Muscle layer of duodenum (tissue), 2 donors: Measurements from ENCODE around the gene ZNF816.
"Not testable (repeated sequence)": the region's sequence is repeated elsewhere in the genome, so short reads cannot be mapped to it uniquely, and the experiment has no call there.

ENCODE experiments used
- H3K27ac ChIP-seq: one replicate; pipeline ENCODE4 v1.7.0; 2013; ENCODE audit warnings: mild to moderate bottlenecking, low read length
- H3K27me3 ChIP-seq: one replicate; pipeline ENCODE4 v1.7.0; 2013; ENCODE audit warnings: low read depth, mild to moderate bottlenecking, control low read depth, low read length
- H3K36me3 ChIP-seq, 2 donors: one replicate each; pipeline ENCODE4 v1.7.0; 2013; ENCODE audit warnings: low read length in 2 of 2, control low read depth in 1 of 2, mild to moderate bottlenecking in 1 of 2; ENCODE audit not compliant: insufficient read depth in 2 of 2, control insufficient read depth in 1 of 2
- H3K4me1 ChIP-seq, 2 donors: one replicate each; pipeline ENCODE4 v1.7.0; 2013; ENCODE audit warnings: low read length in 2 of 2, mild to moderate bottlenecking in 2 of 2, control low read depth in 1 of 2, moderate library complexity in 1 of 2; ENCODE audit not compliant: insufficient read depth in 2 of 2, control insufficient read depth in 1 of 2
- H3K4me3 ChIP-seq, 2 donors: one replicate each; pipeline ENCODE4 v1.7.0; 2013; ENCODE audit warnings: low read length in 2 of 2, low read depth in 1 of 2, mild to moderate bottlenecking in 1 of 2
- H3K9me3 ChIP-seq, 2 donors: one replicate each; pipeline ENCODE4 v1.7.0; 2013; ENCODE audit warnings: low read length in 2 of 2, control low read depth in 1 of 2, mild to moderate bottlenecking in 1 of 2; ENCODE audit not compliant: control insufficient read depth in 1 of 2
- donor health status: healthy.

Gene ZNF816

GRCh38 chr19:52992109-52993004 is 29.7 kb upstream of the ZNF816 start:
- H3K4me3 ChIP-seq, result peak overlapping the region; percentile 60 to 62

GRCh38 chr19:52991484-52991883 is 28.8 kb upstream of the ZNF816 start:
- Histone ChIP-seq H3K27me3 (no peaks in the 10 kb centered on the region), H3K36me3 (peaks cover 3 to 18% of the 10 kb centered on the region in 2 donors), H3K4me1 (peaks cover 0 to 8% of the 10 kb centered on the region in 2 donors), H3K4me3 (no peak overlapping the region), H3K9me3 (no peaks in the 10 kb centered on the region), H3K27ac (no peak overlapping the region)

More at GRCh38 chr19:52992109-52993004, 29.7 kb upstream of the ZNF816 start:
- H3K4me1 ChIP-seq, result peaks cover 0 to 8% of the 10 kb centered on the region in 2 donors
- no peaks in the 10 kb centered on the region for H3K27me3 ChIP-seq
- peaks cover 3 to 11% of the 10 kb centered on the region in 2 donors for H3K36me3 ChIP-seq
- no peak overlapping the region for H3K27ac ChIP-seq
- peaks cover 0 to 2% of the 10 kb centered on the region in 2 donors for H3K9me3 ChIP-seq

- Histone ChIP-seq H3K9me3 (no peaks in the 10 kb centered on the region), H3K4me3 (no peak overlapping the region), H3K27ac (no peak overlapping the region), H3K36me3 (peaks cover 3 to 24% of the 10 kb centered on the region in 2 donors), H3K4me1 (peaks cover 0 to 8% of the 10 kb centered on the region in 2 donors), H3K27me3 (no peaks in the 10 kb centered on the region)
Measured at GRCh38 chr19:52990759-52991418, 28.2 kb upstream of the ZNF816 start.

- Histone ChIP-seq H3K9me3 (no peaks in the 10 kb centered on the region), H3K27ac (no peak overlapping the region), H3K4me1 (peaks cover 0 to 8% of the 10 kb centered on the region in 2 donors), H3K27me3 (no peaks in the 10 kb centered on the region), H3K36me3 (peaks cover 3 to 37% of the 10 kb centered on the region in 2 donors), H3K4me3 (no peak overlapping the region)
Measured at GRCh38 chr19:52988506-52988905, 25.8 kb upstream of the ZNF816 start.

- Histone ChIP-seq H3K9me3 (no peaks in the 10 kb centered on the region), H3K27ac (no peak overlapping the region), H3K27me3 (no peaks in the 10 kb centered on the region), H3K4me1 (peaks cover 0 to 2% of the 10 kb centered on the region in 2 donors), H3K4me3 (no peak overlapping the region), H3K36me3 (peaks cover 3 to 37% of the 10 kb centered on the region in 2 donors)
Measured at GRCh38 chr19:52987221-52987620, 24.5 kb upstream of the ZNF816 start.

- not testable (repeated sequence) for H3K27ac ChIP-seq, H3K4me3 ChIP-seq, H3K4me1 ChIP-seq, H3K27me3 ChIP-seq, H3K9me3 ChIP-seq
- H3K36me3 ChIP-seq, result peaks cover 0 to 30% of the 10 kb centered on the region in 2 donors
Measured at GRCh38 chr19:52983167-52983566, 20.5 kb upstream of the ZNF816 start.

GRCh38 chr19:52981329-52981728 is 18.6 kb upstream of the ZNF816 start:
- H3K4me3 ChIP-seq, result no peak overlapping the region
- H3K4me1 ChIP-seq, result no peaks in the 10 kb centered on the region
- H3K36me3 ChIP-seq, result peaks cover 0 to 21% of the 10 kb centered on the region in 2 donors
- no peaks in the 10 kb centered on the region for H3K27me3 ChIP-seq
- H3K9me3 ChIP-seq, result no peaks in the 10 kb centered on the region
- H3K27ac ChIP-seq, result no peak overlapping the region

- Histone ChIP-seq H3K36me3 (peaks cover 0 to 22% of the 10 kb centered on the region in 2 donors), H3K27ac (no peak overlapping the region), H3K9me3 (peaks cover 7 to 17% of the 10 kb centered on the region in 2 donors), H3K27me3 (no peaks in the 10 kb centered on the region), H3K4me1 (no peaks in the 10 kb centered on the region), H3K4me3 (no peak overlapping the region)
Measured at GRCh38 chr19:52967772-52968171, 5.1 kb upstream of the ZNF816 start.

- no peaks in the 10 kb centered on the region for H3K27me3 ChIP-seq
- H3K9me3 ChIP-seq, result peaks cover 7 to 14% of the 10 kb centered on the region in 2 donors
- peak overlapping the region; percentile 72 for H3K27ac ChIP-seq
- H3K4me1 ChIP-seq, result peaks cover 8 to 11% of the 10 kb centered on the region in 2 donors
- H3K4me3 ChIP-seq, result peak overlapping the region; percentile 89 to 95
- peaks cover 0 to 17% of the 10 kb centered on the region in 2 donors for H3K36me3 ChIP-seq
Measured at GRCh38 chr19:52963247-52963618, 552 bp upstream of the ZNF816 start.

- Histone ChIP-seq H3K4me3 (peak overlapping the region; percentile 89 to 95), H3K27me3 (no peaks in the 10 kb centered on the region), H3K4me1 (peaks cover 8 to 11% of the 10 kb centered on the region in 2 donors), H3K36me3 (peaks cover 4 to 30% of the 10 kb centered on the region in 2 donors), H3K27ac (peak overlapping the region; percentile 82), H3K9me3 (peaks cover 0 to 13% of the 10 kb centered on the region in 2 donors)
Measured at GRCh38 chr19:52961981-52962380, 700 bp downstream of the ZNF816 start.

GRCh38 chr19:52959613-52960295 is 2.9 kb downstream of the ZNF816 start:
- Histone ChIP-seq H3K27me3 (no peaks in the 10 kb centered on the region), H3K9me3 (peaks cover 2 to 22% of the 10 kb centered on the region in 2 donors), H3K27ac (no peak overlapping the region), H3K36me3 (peaks cover 20 to 50% of the 10 kb centered on the region in 2 donors), H3K4me1 (peaks cover 8 to 11% of the 10 kb centered on the region in 2 donors), H3K4me3 (no peak overlapping the region)
